OCI-LY3 (cell line): Measurements from ENCODE around the gene SMIM10L2A.

Experiments used
- H2AFZ ChIP-seq: fragments of 200-600, 300-600 bp; shearing (Covaris generic); 2 replicates; pipeline ENCODE4 v1.6.0; 2014; ENCODE audit warnings: antibody characterized with exemption, low read depth, low read length
- H3K27ac ChIP-seq: fragments of 200-600, 300-600 bp; sonication (generic); 2 replicates; pipeline ENCODE4 v1.5.1; 2014; ENCODE audit warnings: mild to moderate bottlenecking, low read length, moderate library complexity, mixed read lengths
- H3K27me3 ChIP-seq: fragments of 200-600, 300-600 bp; sonication (generic); 2 replicates; pipeline ENCODE4 v1.6.1; 2014; ENCODE audit warnings: low read depth, low read length, mixed read lengths
- H3K36me3 ChIP-seq: fragments of 200-600, 300-600 bp; sonication (generic); replicated peaks from 2 replicates; pipeline ENCODE3; 2014; ENCODE audit warnings: low read depth, low read length, mixed read lengths
- H3K4me1 ChIP-seq: fragments of 300-600, 200-600 bp; sonication (generic); 2 replicates; pipeline ENCODE4 v1.6.1; 2014; ENCODE audit warnings: low read length, mixed read lengths
- H3K4me2 ChIP-seq: fragments of 200-600, 300-600 bp; sonication (generic); 2 replicates; pipeline ENCODE4 v1.6.1; 2014; ENCODE audit warnings: low read length, mixed read lengths
- H3K4me3 ChIP-seq: fragments of 300-600, 200-600 bp; sonication (generic); 2 replicates; pipeline ENCODE4 v1.5.1; 2014; ENCODE audit warnings: antibody characterized with exemption, mild to moderate bottlenecking, low read length, moderate library complexity
- H3K79me2 ChIP-seq: fragments of 300-600, 200-600 bp; shearing (Covaris generic); 2 replicates; pipeline ENCODE4 v1.6.1; 2014; ENCODE audit warnings: mild to moderate bottlenecking, low read length, mixed read lengths
- H3K9ac ChIP-seq: fragments of 300-600, 200-600 bp; shearing (Covaris generic); 2 replicates; pipeline ENCODE4 v1.6.0; 2014; ENCODE audit warnings: mild to moderate bottlenecking, low read length, moderate library complexity
- H3K9me3 ChIP-seq: fragments of 200-600, 300-600 bp; shearing (Covaris generic); 2 replicates; pipeline ENCODE4 v1.6.1; 2014; ENCODE audit warnings: low read length, mixed read lengths; ENCODE audit not compliant: insufficient read depth
- H4K20me1 ChIP-seq: fragments of 200-600, 300-600 bp; sonication (generic); 2 replicates; pipeline ENCODE4 v1.6.1; 2016; ENCODE audit warnings: low read length, mixed read lengths; ENCODE audit not compliant: insufficient read depth
- CTCF ChIP-seq: fragments of 200-600, 300-600 bp; sonication (generic); IDR thresholded peaks from 2 replicates; pipeline ENCODE4 v1.5.1; 2014; ENCODE audit warnings: antibody characterized with exemption, low read length, low read depth
- EZH2phosphoT487 ChIP-seq: fragments of 200-600 bp; shearing (Covaris generic); IDR thresholded peaks from 2 replicates; pipeline ENCODE4 v1.6.1; 2018; ENCODE audit warnings: antibody characterized with exemption, mixed run types, low read depth

SMIM10L2A gene

GRCh38 chrX:135421932-135422809 is at the start of gene SMIM10L2A:
SMIM10L2A (plus strand) TSS chrX:135421944; CDS start chrX:135422132, 188 bp downstream.
- H3K27ac ChIP-seq, result no peak within 1 kb of the TSS
- no peaks in the 10 kb centered on the region for H3K36me3 ChIP-seq
- H3K9ac ChIP-seq, result no peak within 1 kb of the TSS
- H3K27me3 ChIP-seq, result no peaks in the 10 kb centered on the region
- no peaks in the 10 kb centered on the region for H3K4me1 ChIP-seq
- no peaks in the 10 kb centered on the region for H3K79me2 ChIP-seq
- H4K20me1 ChIP-seq, result no peaks in the 10 kb centered on the region
- H3K4me2 ChIP-seq, result no peak within 1 kb of the TSS
- no peak within 1 kb of the TSS for H2AFZ ChIP-seq
- H3K9me3 ChIP-seq, result no peaks in the 10 kb centered on the region
- no peak within 1 kb of the TSS for H3K4me3 ChIP-seq
- TF ChIP-seq CTCF, result no peak
- no peak for TF ChIP-seq EZH2phosphoT487

- Histone ChIP-seq H3K9me3 (no peaks in the 10 kb centered on the region), H3K27me3 (no peaks in the 10 kb centered on the region), H3K36me3 (no peaks in the 10 kb centered on the region), H4K20me1 (no peaks in the 10 kb centered on the region), H3K4me2 (no peak overlapping the region), H3K79me2 (no peaks in the 10 kb centered on the region), H2AFZ (no peak overlapping the region), H3K4me3 (no peak overlapping the region), H3K4me1 (peaks cover 4% of the 10 kb centered on the region; the same call in 1 of the 2 replicates), H3K27ac (no peak overlapping the region), H3K9ac (no peak overlapping the region)
- TF ChIP-seq EZH2phosphoT487 (no peak), CTCF (no peak)
These were observed 48.4 kb upstream of the SMIM10L2A start for GRCh38 chrX:135373357-135373756.

GRCh38 chrX:135382260-135382659 is 39.5 kb upstream of the SMIM10L2A start:
- no peak for TF ChIP-seq EZH2phosphoT487
- no peak for TF ChIP-seq CTCF
- no peaks in the 10 kb centered on the region for H3K9me3 ChIP-seq

GRCh38 chrX:135383249-135383648 is 38.5 kb upstream of the SMIM10L2A start:
- H3K4me3 ChIP-seq, result no peak overlapping the region
- no peak overlapping the region for H3K27ac ChIP-seq
- H3K4me1 ChIP-seq, result no peaks in the 10 kb centered on the region
- H3K27me3 ChIP-seq, result no peaks in the 10 kb centered on the region
- no peak overlapping the region for H3K4me2 ChIP-seq
- H3K36me3 ChIP-seq, result no peaks in the 10 kb centered on the region
- H2AFZ ChIP-seq, result no peak overlapping the region
- no peak for TF ChIP-seq EZH2phosphoT487
- no peak for TF ChIP-seq CTCF
- no peaks in the 10 kb centered on the region for H3K9me3 ChIP-seq
- no peak overlapping the region for H3K9ac ChIP-seq
- H3K79me2 ChIP-seq, result no peaks in the 10 kb centered on the region
- H4K20me1 ChIP-seq, result no peaks in the 10 kb centered on the region

More at GRCh38 chrX:135382260-135382659, 39.5 kb upstream of the SMIM10L2A start:
- no peaks in the 10 kb centered on the region for H3K36me3 ChIP-seq
- H3K79me2 ChIP-seq, result no peaks in the 10 kb centered on the region
- no peaks in the 10 kb centered on the region for H3K4me1 ChIP-seq
- no peaks in the 10 kb centered on the region for H4K20me1 ChIP-seq
- H3K27ac ChIP-seq, result no peak overlapping the region
- H3K9ac ChIP-seq, result no peak overlapping the region
- H3K27me3 ChIP-seq, result no peaks in the 10 kb centered on the region
- no peak overlapping the region for H3K4me2 ChIP-seq
- no peak overlapping the region for H2AFZ ChIP-seq
- H3K4me3 ChIP-seq, result no peak overlapping the region
